Measurements from ENCODE around the gene NUDT1.

- TF ChIP-seq CTCF (IDR thresholded peaks at IDR 0.05) (no peak), POLR2A (IDR thresholded peaks at IDR 0.05) (no peak), EP300 (IDR thresholded peaks at IDR 0.05) (no peak), POLR2AphosphoS5 (IDR thresholded peaks at IDR 0.05) (no peak)
These were observed 43.3 kb upstream of the NUDT1 start for GRCh38 chr7:2198760-2199159.

Data from gastroesophageal sphincter (tissue), 3 donors.